Activated T-cell treated with anti-CD3 and anti-CD28 coated beads for 4 hours (primary cell): ENCODE data around the gene AKR1B1.
"Not testable (repeated sequence)": the region's sequence is repeated elsewhere in the genome, so short reads cannot be mapped to it uniquely, and the experiment has no call there.

Experiments used
- DNase-seq: peaks from one replicate; pipeline ENCODE4 v3.0.0-alpha.2; 2020

Gene AKR1B1

DNA sequence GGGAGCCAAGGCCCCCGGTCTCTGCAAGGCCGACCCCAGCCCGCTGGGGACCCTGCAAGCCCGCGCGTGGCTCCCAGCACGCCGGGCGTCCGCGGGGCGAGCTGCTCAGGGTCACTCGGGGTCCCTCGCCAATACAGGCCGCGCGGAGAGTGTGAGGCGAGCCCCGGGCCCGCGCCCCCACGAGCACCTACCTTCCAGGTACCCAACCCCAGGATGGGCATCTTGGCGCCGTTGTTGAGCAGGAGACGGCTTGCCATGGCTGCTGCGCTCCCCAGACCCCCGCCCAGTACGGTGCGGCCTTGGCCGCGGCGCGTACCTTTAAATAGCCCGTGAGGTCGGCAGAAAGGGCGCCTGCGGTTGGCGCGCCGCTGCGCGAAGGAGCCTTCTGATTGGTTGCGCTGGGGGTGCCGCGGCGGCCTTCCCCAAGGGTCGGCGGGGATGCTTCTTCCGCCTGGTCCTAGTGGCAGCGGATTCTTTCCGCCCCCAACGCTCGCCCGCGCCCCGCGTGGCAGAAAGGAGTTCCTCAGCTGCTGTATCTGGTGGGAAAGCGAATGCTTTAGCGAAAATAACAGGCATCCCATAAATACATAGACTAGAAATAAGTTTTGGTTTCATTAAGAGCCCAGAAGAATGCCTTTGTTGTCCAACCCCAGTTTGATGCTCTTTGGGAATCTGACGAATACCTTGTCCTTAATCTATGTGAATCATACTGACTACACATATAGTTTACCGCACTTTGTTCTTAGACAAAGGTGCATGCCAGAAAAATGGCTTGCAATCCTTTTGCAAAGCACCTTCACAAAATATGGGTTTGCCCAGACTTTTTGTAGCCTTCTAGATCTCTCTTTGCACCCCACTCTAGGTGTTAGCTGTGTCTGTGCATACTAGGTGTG is at the start of gene AKR1B1:
Gene AKR1B1, minus strand, starts transcription at position 295 of the 893 bp plus-strand sequence. Its CDS starts 38 bp downstream, at position 257.
- DNase-seq = peak; percentile 66

DNA sequence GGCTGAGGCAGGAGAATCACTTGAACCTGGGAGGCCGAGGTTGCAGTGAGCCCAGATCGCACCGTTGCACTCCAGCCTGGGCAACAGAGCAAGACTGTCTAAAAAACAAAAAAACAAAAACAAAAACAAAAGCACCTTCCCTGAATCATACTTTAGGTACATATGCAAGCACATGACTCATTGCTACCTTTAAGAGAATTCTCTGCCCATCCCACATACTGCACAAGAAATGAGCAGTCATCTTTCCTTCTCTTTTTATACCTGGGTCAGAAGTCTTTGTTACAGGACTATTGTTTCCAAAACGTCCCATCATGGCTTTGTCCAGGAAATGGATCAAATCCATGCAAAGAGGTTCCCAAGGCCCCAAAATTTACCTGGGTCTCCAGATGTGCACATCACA is 47.0 kb upstream of the AKR1B1 start:
- DNase-seq = no peak

DNA sequence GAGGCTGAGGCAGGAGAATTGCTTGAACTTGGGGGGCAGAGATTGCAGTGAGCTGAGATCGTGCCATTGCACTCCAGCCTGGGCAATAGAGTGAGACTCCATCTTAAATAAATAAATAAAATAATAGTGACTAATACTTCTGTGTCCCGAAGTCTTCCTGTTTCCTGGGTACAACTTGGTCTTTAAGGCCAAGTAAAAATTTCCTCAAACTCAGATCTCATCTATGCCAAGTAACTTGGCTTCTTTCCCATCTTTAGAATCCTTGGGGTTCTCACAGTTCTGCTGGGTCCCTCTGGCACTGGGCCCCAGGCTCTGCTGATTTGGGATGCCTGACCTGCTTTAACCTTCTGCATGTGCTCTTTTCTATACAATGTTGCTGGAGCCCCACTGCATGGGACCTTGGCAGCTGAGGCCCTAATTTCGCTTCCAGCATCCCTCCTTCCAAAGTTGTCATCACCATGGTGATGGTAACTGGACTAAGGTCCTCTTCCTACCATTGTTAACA is 45.8 kb upstream of the AKR1B1 start:
- no peak for DNase-seq

DNA sequence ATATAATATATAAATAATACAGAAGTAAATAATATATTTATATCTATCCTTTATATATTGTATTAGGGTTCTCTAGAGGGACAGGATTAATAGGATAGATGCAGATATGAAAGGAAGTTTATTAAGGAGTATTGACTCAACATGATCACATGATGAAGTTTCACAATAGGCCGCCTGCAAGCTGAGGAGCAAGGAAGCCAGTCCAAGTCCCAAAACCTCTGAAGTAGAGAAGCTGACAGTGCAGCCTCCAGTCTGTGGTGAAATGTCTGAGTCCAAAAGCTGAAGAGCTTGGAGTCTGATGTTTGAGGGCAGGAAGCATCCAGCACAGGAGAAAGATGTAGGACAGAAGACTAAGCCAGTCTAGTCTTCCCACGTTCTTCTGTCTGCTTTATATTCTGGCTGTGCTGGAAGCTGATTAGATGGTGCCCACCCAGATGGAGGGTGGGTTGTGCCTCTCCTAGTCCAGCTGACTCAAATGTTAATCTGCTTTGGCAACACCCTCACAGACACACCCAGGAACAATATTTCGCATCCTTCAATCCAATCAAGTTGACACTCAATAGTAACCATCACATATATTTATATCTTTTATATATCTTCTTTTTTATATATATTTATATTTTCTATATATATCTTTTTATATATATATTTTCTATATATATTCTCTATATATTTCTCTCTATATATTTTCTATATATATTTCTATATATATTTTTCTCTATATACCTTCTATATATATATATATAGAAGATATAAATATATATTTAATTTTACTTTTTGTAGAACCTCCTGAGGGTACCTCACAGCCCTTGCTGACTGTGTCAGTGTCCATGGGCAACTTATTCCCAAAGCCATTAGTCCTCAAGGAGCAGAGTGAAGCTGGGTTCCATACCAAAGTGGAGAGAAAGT is 43.8 kb upstream of the AKR1B1 start:
- no peak for DNase-seq

DNA sequence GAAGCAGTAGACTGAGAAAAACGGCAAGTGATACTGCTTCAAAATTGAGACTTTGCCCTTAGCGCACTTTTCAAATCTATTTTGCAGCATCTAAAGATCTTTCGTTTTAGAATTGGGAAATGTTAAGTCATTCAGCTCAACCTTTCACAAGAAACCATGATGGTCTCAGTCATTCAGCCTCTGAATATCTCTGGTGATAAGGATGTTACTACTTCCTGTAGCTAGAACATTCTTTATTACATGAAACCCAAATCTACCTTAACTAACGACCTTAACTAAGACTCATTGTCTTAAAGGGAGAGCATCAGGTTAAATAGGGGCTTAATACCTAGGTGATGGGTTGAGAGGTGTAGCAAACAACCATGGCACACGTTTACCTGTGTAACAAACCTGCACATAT is 42.1 kb upstream of the AKR1B1 start:
- no peak for DNase-seq

DNA sequence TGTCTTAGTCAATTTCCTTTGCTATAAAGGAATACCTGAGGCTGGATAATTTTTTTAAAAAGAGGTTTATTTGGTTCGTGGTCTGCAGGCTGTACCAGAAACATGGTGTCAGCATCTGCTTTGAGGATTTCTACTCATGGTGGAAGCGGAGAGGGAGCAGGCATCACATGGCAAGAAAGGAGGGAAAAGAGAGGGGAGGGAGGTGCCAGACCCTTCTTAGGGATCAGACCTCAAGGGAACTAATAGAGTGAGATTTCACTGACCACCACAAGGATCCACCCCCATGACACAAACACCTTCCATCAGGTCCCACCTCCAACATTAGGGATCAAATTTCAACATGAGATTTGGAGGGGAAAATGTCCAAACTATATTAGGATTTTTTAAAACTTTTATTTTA is 41.5 kb upstream of the AKR1B1 start:
- DNase-seq = no peak

DNA sequence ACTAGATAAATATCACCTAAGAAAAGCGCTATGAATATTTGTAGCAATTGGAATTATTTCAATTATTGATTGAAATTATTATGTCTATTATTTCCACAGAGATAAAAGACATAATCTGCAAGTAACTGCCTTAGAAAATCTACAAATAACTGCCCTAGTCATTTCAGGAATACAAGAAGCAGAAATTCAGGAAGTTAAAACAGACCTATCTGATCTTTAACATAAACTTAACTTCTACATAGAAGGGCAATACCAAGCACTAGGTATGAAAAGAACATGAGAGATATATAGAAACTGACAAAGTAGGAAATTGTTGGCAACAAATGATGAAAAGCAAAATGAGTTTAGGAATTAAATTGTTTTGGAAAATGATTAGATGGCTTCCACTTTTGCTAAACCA is 36.6 kb upstream of the AKR1B1 start:
- DNase-seq = no peak

DNA sequence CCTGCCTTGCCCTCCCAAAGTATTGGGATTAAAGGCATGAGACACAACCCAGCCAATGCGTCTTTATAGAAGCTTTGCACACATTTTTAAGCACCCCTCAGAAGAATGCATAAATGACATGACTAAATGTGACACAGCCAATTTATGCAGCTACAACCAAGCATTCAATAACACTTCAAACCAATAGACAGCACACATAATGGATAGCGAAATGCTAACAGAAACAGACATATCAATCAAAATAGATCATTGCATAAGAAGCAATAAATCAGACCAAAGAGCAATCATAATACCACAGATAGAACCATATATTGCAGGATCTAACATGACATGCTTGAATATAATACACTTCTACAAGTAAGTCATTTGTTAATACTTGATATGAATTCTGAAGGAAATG is 34.2 kb upstream of the AKR1B1 start:
- DNase-seq = no peak

DNA sequence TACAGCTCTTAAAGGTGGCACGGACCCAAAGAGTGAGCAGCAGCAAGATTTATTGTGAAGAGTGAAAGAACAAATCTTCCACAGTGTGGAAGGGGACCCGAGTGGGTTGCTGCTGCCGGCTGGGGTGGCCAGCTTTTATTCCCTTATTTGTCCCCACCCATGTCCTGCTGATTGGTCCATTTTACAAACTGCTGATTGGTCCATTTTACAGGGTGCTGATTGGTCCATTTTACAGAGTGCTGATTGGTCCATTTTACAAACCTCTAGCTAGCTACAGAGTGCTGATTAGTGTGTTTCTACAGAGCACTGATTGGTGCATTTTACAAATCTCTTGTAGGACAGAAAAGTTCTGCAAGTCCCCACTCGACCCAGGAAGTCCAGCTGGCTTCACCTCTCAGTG is 28.8 kb upstream of the AKR1B1 start:
- not testable (repeated sequence) for DNase-seq

DNA sequence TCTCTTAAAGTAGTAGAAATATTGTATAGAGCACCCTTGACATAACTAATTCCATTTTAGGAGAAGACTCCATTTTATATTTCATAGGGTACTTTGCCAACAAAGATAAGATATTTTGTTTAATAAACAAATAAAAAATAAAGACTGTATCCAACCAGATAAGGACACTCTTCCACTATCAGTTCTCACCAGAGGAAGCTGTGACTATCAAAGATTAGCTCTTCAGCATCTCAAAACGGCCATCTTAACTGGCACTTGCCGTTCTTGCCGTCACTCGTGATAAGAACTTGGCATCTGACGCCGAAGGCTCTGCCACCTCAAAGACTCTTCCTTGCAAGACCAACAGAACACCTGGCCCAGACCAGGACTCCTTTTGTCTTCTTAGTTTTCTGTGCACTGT is 26.3 kb upstream of the AKR1B1 start:
- DNase-seq = no peak

DNA sequence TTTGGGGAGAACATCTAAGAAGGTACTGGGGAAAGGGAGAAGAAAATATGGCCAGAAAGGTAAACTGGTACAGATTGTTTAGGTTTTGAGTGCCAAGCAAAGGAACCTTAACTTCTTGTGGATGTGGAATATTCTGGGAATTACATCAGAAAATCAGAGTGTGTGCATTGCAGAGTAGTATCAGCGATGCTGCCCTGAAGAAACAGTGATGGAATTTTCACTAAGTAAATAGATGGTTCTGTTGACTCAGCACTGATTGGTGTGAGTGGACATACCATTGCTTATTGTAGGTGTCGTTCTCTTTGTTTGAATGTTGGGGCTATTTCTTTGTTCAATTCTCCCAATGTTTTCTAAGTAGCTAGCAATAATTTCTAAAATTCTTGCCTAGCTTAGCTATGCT is 24.4 kb upstream of the AKR1B1 start:
- DNase-seq = no peak

DNA sequence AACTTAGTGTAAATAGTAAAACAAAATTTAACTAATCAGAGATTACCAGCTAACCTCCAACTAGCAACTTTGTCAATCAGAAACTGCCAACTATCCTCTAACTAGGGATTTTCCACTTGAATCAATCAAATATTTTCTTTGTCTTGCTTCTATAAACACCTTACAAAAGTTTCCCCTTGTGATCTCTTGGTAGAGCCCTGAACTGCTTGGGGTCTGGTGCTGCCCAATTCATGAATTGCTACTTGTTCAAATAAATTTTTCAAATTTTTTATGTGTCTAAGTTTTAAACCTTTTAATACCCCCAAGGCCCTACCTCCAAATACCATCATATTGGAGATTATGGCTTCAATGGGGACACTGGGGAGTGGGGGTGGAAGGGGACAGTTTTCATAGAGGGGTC is 24.0 kb upstream of the AKR1B1 start:
- no peak for DNase-seq

DNA sequence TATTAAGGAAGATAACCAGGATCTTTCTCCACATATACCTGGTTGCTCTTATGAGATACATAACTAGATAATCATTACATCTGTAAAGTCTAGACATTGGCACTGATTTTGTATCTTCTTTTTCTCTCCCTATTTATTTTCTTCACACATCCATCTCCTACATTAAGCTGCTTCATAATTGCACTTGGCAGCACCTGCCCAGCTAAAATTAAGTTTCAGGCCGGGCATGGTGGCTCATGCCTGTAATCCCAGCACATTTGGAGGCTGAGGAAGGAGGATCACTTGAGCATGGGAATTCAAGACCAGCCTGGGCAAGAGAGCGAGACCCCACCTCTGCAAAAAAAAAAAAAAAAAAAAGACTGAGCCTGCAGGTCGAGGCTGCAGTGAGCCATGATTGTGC is 22.3 kb upstream of the AKR1B1 start:
- DNase-seq = no peak

DNA sequence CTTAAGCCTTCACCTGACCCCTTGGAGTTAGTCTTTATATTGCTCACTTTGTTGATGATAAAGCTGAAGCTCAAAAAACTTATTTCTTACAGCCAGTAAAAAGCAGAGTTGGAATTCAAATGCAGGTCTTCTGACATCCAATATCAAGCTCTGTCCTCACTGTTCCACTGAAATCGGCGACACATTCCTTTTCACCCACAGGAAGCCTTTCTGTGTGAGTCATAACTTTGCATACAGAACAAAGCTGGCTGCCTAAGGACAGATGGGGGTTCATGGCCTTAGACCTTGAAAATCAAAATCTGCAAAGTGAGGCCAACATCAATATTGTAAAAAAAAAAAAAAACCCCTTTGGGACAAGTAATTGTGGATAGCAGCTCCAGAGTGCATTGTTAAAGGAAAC is 21.8 kb upstream of the AKR1B1 start:
- no peak for DNase-seq

DNA sequence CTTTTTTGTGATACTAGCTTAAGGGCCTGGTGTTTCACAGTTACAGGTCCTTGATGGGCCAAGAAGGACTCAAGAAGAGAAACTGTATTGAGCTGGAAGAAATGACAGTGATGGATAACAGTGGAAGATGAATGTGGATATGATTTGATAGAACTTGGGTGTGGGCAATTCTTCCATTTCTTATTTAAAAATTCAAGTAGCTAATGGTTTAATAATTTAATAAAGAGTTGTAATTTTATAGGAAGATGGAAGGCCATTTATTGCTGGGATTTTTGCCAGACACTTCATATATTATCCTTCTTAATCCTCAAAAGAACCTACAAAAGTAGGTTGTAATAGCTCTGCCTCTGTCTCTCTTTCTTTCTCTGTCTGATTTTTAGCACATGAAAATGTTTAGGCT is 21.3 kb upstream of the AKR1B1 start:
- no peak for DNase-seq

DNA sequence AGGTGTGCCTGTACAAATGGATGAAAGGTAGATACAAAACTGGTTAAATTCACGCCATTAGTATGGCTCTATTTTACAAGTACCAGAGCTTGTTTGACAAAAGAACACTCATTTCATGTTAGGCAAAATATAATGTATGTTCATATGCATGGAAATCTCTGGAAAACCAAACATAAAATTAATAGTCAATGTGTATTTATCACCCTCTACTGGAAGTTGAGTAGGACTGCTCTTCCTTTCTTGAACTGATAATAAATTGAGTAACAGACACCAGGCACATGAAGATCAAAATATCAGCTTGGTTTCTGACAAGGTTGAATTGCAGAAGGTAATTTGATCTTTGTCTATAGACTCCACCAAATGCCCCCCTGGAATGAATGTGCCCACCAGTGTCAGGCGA is 19.8 kb upstream of the AKR1B1 start:
- no peak for DNase-seq

DNA sequence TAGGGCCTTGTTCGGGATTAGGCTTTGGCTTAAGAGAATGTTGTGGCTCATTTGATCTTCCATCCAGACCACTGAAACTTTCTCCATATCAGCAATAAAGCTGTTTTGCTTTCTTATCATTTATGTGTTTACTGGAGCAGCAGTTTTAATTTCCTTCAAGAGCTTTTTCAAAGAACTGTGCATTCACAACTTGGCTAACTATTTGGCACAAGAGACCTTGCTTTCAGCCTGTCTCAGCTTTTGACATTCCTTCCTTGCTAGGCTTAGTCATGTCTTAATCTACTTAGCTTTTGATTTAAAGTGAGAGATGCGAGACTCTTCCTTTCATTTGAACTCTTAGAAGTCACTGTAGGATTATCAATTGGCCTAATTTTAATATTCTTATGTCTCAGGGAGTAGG is 19.1 kb upstream of the AKR1B1 start:
- DNase-seq = no peak

DNA sequence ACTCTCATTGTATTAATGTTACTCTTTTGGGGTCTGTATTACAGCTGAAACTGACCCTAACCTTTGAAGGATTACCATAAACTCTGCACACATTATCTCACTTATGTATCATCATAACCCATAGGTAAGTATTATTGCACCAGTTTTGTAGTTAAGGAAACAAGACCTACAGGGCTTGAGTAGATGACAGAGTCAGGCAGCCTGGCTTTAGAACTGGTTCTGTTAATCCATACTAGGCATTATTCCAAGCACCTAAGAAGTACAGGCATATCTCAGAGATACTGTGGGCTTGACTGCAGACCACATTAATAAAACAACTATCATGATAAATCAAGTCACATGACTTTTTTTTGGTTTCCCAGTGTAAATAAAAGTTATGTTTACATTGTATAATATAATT is 17.1 kb upstream of the AKR1B1 start:
- DNase-seq = no peak

DNA sequence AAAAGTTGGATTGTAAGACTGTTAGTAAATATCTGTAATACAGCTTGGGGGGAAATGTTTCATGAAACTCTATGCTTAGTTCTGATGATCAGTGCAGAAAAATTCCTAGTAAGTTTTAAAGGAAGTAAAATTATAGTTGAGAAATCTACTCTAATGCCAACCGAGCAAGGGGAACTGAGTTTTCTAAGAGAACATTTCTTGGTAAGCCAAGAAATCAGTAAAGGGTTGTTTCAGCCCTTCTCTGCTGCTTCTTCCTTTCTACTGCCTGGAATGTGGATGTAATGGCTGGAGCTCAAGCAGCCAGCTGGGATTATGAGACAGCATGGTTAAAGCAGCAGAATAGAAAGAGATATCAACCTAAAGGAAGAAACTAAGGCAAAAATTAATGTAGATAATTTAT is 15.9 kb upstream of the AKR1B1 start:
- no peak for DNase-seq

DNA sequence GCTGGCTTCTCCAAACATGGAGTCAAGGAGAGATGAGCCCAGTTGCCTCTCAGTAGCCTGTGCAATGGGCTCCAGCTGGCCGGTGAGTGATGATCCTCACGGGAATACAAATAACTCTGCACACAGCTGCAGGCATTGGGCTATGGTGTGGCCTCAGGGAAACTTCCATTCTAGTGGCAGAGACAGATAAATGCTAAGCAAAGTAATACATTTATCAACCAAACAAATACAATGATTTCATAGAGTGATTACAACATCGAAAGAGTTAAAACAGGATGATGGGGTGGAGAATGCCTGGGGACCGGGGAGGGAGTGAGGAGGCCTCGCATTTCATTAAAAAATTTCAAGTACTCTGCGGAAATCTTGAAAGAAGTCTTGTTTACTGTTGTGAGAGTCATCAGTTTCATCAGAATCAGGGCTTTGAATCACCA is 15.0 kb upstream of the AKR1B1 start:
- no peak for DNase-seq

DNA sequence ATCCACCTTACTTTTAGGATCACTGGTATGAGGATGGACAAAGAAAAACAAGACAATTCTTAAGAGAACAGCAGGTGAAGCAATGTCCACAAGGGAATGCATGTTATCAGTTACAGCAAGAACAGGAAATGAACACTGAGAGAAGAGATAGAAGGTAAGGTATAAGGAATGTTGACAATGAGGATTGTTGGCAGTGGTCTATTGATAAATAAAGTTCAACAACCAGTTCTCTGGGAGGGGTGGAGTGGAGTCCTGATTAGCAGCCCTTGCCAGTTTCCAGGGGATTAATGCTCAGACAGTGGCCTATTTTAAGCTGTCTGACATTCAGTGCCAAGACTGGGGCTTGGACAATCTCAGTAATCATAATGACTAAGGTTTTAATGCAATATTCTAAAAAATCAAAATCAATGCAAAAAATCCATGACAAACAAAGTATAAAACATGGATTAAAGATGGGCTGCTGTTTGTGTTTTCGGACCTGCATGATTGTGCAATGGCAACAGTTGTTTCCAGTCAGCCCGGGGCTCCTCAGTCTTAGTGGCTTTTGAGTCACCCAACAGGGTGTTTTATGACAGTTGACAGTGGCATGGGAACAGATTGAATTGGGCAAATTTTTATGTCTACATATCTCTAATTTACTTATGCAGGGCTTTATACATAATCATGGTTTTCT is 13.8 kb upstream of the AKR1B1 start:
- DNase-seq = no peak

DNA sequence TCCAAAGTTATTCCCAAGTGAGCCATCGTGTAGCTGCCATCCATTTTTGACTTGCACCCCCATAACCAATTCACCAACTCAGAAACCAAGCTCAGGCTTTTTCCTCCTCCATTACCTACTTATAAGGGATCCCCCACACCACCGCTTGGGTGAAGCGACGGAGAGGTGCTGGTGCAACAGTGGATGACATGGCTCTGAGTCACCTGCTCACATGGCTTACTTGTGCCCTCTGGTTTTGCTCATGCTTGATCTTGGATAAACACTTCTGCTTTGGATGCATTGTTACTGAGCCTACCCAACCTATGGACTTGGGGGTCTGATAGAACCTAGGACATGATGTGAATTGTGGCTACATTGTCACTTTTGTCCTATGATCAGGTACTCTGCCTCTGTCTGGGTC is 12.0 kb upstream of the AKR1B1 start:
- no peak for DNase-seq

DNA sequence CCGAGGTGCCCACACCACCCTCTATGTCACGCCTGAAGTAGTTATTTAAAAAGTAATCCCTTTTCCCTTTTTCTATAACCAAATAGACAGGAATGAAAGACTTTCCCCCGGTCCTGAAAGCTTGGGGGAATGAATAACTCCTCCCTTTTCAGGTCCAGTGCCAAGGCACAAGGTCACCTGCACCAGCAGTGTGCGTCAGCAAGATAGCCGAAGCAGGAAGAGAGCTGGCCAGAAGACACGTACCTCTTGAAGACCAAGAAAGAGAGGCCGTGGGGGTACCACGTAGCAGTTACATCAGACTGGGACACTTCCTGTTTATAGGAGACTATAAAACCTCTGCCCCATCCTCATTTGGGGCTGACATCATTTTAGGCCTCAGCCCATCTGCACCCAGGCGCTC is 10.7 kb upstream of the AKR1B1 start:
- no peak for DNase-seq
